HG02571 (cell line): Measurements from ENCODE around the gene KSR2.

Source experiments
- ATAC-seq: cut with Tn5 transposase; IDR thresholded peaks from one replicate; pipeline ENCODE4 v1.9.1; 2021; ENCODE audit warnings: mild to moderate bottlenecking, moderate library complexity; ENCODE audit not compliant: unreplicated experiment

The KSR2 gene

GRCh38 chr12:117968151-117968789 lies 520 bp downstream of the KSR2 start:
- no peak for ATAC-seq

GRCh38 chr12:117967512-117967911 lies 1.3 kb downstream of the KSR2 start:
- no peak for ATAC-seq

GRCh38 chr12:117967043-117967442 lies 1.7 kb downstream of the KSR2 start:
- no peak for ATAC-seq

- ATAC-seq: no peak
These were observed 2.3 kb downstream of the KSR2 start for GRCh38 chr12:117966511-117966910.

- no peak for ATAC-seq
These were observed 5.0 kb downstream of the KSR2 start for GRCh38 chr12:117963836-117964235.

GRCh38 chr12:117936722-117937484 lies 31.9 kb downstream of the KSR2 start:
- ATAC-seq: no peak

- ATAC-seq: no peak
These were observed 35.2 kb downstream of the KSR2 start for GRCh38 chr12:117933545-117933944.

GRCh38 chr12:117926391-117926899 lies 42.3 kb downstream of the KSR2 start:
- ATAC-seq: no peak

GRCh38 chr12:117921929-117922777 lies 46.6 kb downstream of the KSR2 start:
- no peak for ATAC-seq

GRCh38 chr12:117919479-117919878 lies 49.3 kb downstream of the KSR2 start:
- ATAC-seq: no peak

GRCh38 chr12:117914686-117915085 lies 54.1 kb downstream of the KSR2 start:
- no peak for ATAC-seq

- no peak for ATAC-seq
These were observed 56.0 kb downstream of the KSR2 start for GRCh38 chr12:117912756-117913155.

- ATAC-seq: no peak
These were observed 60.4 kb downstream of the KSR2 start for GRCh38 chr12:117908411-117908810.

GRCh38 chr12:117907108-117907689 lies 61.6 kb downstream of the KSR2 start:
- ATAC-seq: no peak

- no peak for ATAC-seq
These were observed 64.7 kb downstream of the KSR2 start for GRCh38 chr12:117904051-117904450.

- ATAC-seq: no peak
These were observed 65.5 kb downstream of the KSR2 start for GRCh38 chr12:117903110-117903840.

GRCh38 chr12:117901631-117902030 lies 67.2 kb downstream of the KSR2 start:
- no peak for ATAC-seq

GRCh38 chr12:117900561-117900960 lies 68.2 kb downstream of the KSR2 start:
- ATAC-seq: no peak

- no peak for ATAC-seq
These were observed 71.2 kb downstream of the KSR2 start for GRCh38 chr12:117897372-117898161.

GRCh38 chr12:117896009-117896408 lies 72.8 kb downstream of the KSR2 start:
- ATAC-seq: no peak
